Measurements from ENCODE around the gene RDH8.
A peak's percentile ranks its signal among the peaks of the same experiment; 100 is the strongest.

RDH8 gene

GRCh38 chr19:10013316-10013715 lies at the start of gene RDH8:
RDH8 (plus strand) TSS chr19:10013483; CDS start chr19:10013498, 15 bp downstream.
- no peak for DNase-seq

GRCh38 chr19:9966024-9966423 lies 47.3 kb upstream of the RDH8 start:
- no peak for DNase-seq

GRCh38 chr19:9966448-9966847 lies 46.8 kb upstream of the RDH8 start:
- DNase-seq = no peak

- DNase-seq = peak; percentile 15
Measured at GRCh38 chr19:9967326-9967725, 46.0 kb upstream of the RDH8 start.

GRCh38 chr19:9968820-9969687 lies 44.2 kb upstream of the RDH8 start:
- no peak for DNase-seq

- no peak for DNase-seq
Measured at GRCh38 chr19:9969688-9969975, 43.7 kb upstream of the RDH8 start.

GRCh38 chr19:9970481-9970880 lies 42.8 kb upstream of the RDH8 start:
- no peak for DNase-seq

GRCh38 chr19:9971166-9971897 lies 42.0 kb upstream of the RDH8 start:
- DNase-seq = no peak

GRCh38 chr19:9972103-9972502 lies 41.2 kb upstream of the RDH8 start:
- no peak for DNase-seq

GRCh38 chr19:9981406-9982260 lies 31.6 kb upstream of the RDH8 start:
- no peak for DNase-seq

- DNase-seq = peak; percentile 31
Measured at GRCh38 chr19:9986787-9987281, 26.4 kb upstream of the RDH8 start.

- DNase-seq = no peak
Measured at GRCh38 chr19:9989504-9989903, 23.8 kb upstream of the RDH8 start.

GRCh38 chr19:9991425-9992191 lies 21.7 kb upstream of the RDH8 start:
- DNase-seq = no peak

GRCh38 chr19:9995084-9995483 lies 18.2 kb upstream of the RDH8 start:
- DNase-seq = no peak

- DNase-seq = no peak
Measured at GRCh38 chr19:9995999-9996398, 17.3 kb upstream of the RDH8 start.

- DNase-seq = no peak
Measured at GRCh38 chr19:9996541-9996940, 16.7 kb upstream of the RDH8 start.

GRCh38 chr19:10000171-10000826 lies 13.0 kb upstream of the RDH8 start:
- peak; percentile 90 for DNase-seq

- no peak for DNase-seq
Measured at GRCh38 chr19:10001899-10002298, 11.4 kb upstream of the RDH8 start.

GRCh38 chr19:10003271-10003670 lies 10.0 kb upstream of the RDH8 start:
- no peak for DNase-seq

- no peak for DNase-seq
Measured at GRCh38 chr19:10004617-10005016, 8.7 kb upstream of the RDH8 start.

GRCh38 chr19:10005632-10006334 lies 7.5 kb upstream of the RDH8 start:
- no peak for DNase-seq
